GM12874 (cell line): ENCODE data around the gene CDH4.

Experiments used
- CTCF ChIP-seq: IDR thresholded peaks from 2 replicates; pipeline ENCODE4 v1.5.1; 2011; ENCODE audit warnings: low read depth, mild to moderate bottlenecking, control low read depth, low read length, moderate library complexity; ENCODE audit not compliant: insufficient read depth

CDH4 gene

GRCh38 chr20:61303217-61303616 is 51.2 kb downstream of the CDH4 start:
- TF ChIP-seq CTCF, result no peak

- no peak for TF ChIP-seq CTCF
Measured at GRCh38 chr20:61303675-61304074, 51.6 kb downstream of the CDH4 start.

GRCh38 chr20:61304750-61305149 is 52.7 kb downstream of the CDH4 start:
- TF ChIP-seq CTCF, result no peak

GRCh38 chr20:61306937-61307475 is 54.9 kb downstream of the CDH4 start:
- no peak for TF ChIP-seq CTCF

GRCh38 chr20:61307686-61308476 is 55.8 kb downstream of the CDH4 start:
- no peak for TF ChIP-seq CTCF

GRCh38 chr20:61308477-61308774 is 56.4 kb downstream of the CDH4 start:
- TF ChIP-seq CTCF, result no peak

- no peak for TF ChIP-seq CTCF
Measured at GRCh38 chr20:61310954-61311353, 58.9 kb downstream of the CDH4 start.
